HepG2 (cell line): ENCODE results near the gene LCAT. TPM values are rescaled to one million over a fixed set of nuclear protein-coding genes. Genes with fewer than 3 reads are reported as not detected.

Experiments used
- ATAC-seq: fragments of 200-7000 bp; cut with Tn5 transposase; 3 replicates; pipeline ENCODE4 v1.9.1; 2020; ENCODE audit warnings: mild to moderate bottlenecking, moderate library complexity
- BruUV-seq: library from RNA; stranded (reverse); fragments of 400-500 nt; replicated peaks from 2 replicates; lab custom pipeline; 2021; lab: Mats Ljungman, UMichigan
- CTCF ChIA-PET: fragments of 300-600 bp; formaldehyde crosslinking; extraction: SDS; loops from one replicate; lab custom pipeline; 2021; ENCODE audit warnings: low total read pairs, inconsistent platforms, low intra/inter-chr PET ratio; lab: Yijun Ruan, JAX
- POLR2A ChIA-PET: fragments of 350-600 bp; sonication (Branson Sonifier 250); formaldehyde crosslinking; loops from one replicate; lab custom pipeline; 2020; ENCODE audit warnings: antibody characterized with exemption, inconsistent platforms; lab: Yijun Ruan, JAX
- DNase-seq: peaks from one replicate; pipeline ENCODE4 v3.0.0-alpha.2; 2015; ENCODE audit warnings: low spot score
- FAIRE-seq: peaks from 3 replicates; lab custom pipeline; 2011; peaks lifted over from hg19 to GRCh38; lab: Jason Lieb, UNC
- H2AFZ ChIP-seq: one replicate; pipeline ENCODE4 v1.6.1; 2011; ENCODE audit warnings: low read length, inconsistent platforms
- H3K27ac ChIP-seq: fragments of 300-600 bp; 3 replicates; pipeline ENCODE4 v1.8.0; 2011; ENCODE audit warnings: mixed run types, mild to moderate bottlenecking, mixed read lengths, low read length, inconsistent platforms; ENCODE audit not compliant: insufficient read depth; ENCODE audit errors: extremely low read length
- H3K27me3 ChIP-seq, 2 experiments: fragments of 200-600 bp in 1 of 2; 2 replicates in 1 of 2; 3 replicates in 1 of 2; pipeline versions ENCODE4 v1.6.0 to v1.8.0; 2011; ENCODE audit warnings: low read length in 2 of 2, mild to moderate bottlenecking in 2 of 2, moderate library complexity in 2 of 2, inconsistent platforms in 1 of 2; ENCODE audit not compliant: insufficient read depth in 2 of 2, control insufficient read depth in 1 of 2
- H3K36me3 ChIP-seq, 2 experiments: fragments of 200-600 bp in 1 of 2; replicated peaks in 1 of 2; 2 replicates in 1 of 2; 3 replicates in 1 of 2; pipeline versions ENCODE4 v1.5.1 to v1.8.0; 2011; ENCODE audit warnings: low read length in 2 of 2, inconsistent platforms in 1 of 2; ENCODE audit not compliant: insufficient read depth in 2 of 2, control insufficient read depth in 1 of 2
- H3K4me1 ChIP-seq: 2 replicates; pipeline ENCODE4 v1.5.1; 2012; ENCODE audit warnings: low read length, inconsistent platforms; ENCODE audit not compliant: insufficient read depth
- H3K4me2 ChIP-seq: 2 replicates; pipeline ENCODE4 v1.6.0; 2011; ENCODE audit warnings: low read depth, low read length, inconsistent platforms
- H3K4me3 ChIP-seq, 3 experiments: fragments of 200-600 bp in 1 of 3; sonication (generic), shearing (Covaris generic) in 1 of 3; replicated peaks in 1 of 3; 2 replicates each; pipeline ENCODE4 v1.5.1; 2011 to 2016; ENCODE audit warnings: low read length in 3 of 3, inconsistent platforms in 2 of 3, low read depth in 2 of 3, mild to moderate bottlenecking in 2 of 3, control low read depth in 1 of 3, mixed read lengths in 1 of 3; ENCODE audit not compliant: insufficient read depth in 1 of 3
- H3K79me2 ChIP-seq: one replicate; pipeline ENCODE4 v1.6.1; 2011; ENCODE audit warnings: low read length, inconsistent platforms; ENCODE audit not compliant: insufficient read depth
- H3K9ac ChIP-seq: 2 replicates; pipeline ENCODE4 v1.6.0; 2011; ENCODE audit warnings: mild to moderate bottlenecking, low read depth, low read length, inconsistent platforms; ENCODE audit not compliant: insufficient read depth
- H3K9me3 ChIP-seq: 2 replicates; pipeline ENCODE4 v1.5.1; 2012; ENCODE audit warnings: mild to moderate bottlenecking, low read length
- H4K20me1 ChIP-seq: 2 replicates; pipeline ENCODE4 v1.6.0; 2011; ENCODE audit warnings: inconsistent platforms, mild to moderate bottlenecking, low read length, moderate library complexity; ENCODE audit not compliant: insufficient read depth
- GLI4 ChIP-seq: sonication (generic); formaldehyde crosslinking; IDR thresholded peaks from 2 replicates; pipeline ENCODE4 v1.5.1; 2020; ENCODE audit warnings: missing genetic modification reagents, mild to moderate bottlenecking, moderate library complexity, borderline replicate concordance
- JARID2 ChIP-seq: sonication (generic); formaldehyde crosslinking; IDR thresholded peaks from 2 replicates; pipeline ENCODE4 v1.8.1; 2023; ENCODE audit warnings: missing genetic modification reagents, inconsistent platforms; ENCODE audit not compliant: insufficient replicate concordance
- KDM5A ChIP-seq: fragments of 200-600 bp; sonication (generic); IDR thresholded peaks from 2 replicates; pipeline ENCODE4 v1.7.0; 2018; ENCODE audit warnings: antibody characterized with exemption, mild to moderate bottlenecking, low read length, borderline replicate concordance
- KDM6A ChIP-seq: IDR thresholded peaks from 2 replicates; pipeline ENCODE4 v1.6.1; 2016; ENCODE audit warnings: low read depth
- KLF11 ChIP-seq: IDR thresholded peaks from 2 replicates; pipeline ENCODE4 v1.6.1; 2016; ENCODE audit warnings: missing compliant biosample characterization
- MAF1 ChIP-seq: sonication (generic); formaldehyde crosslinking; IDR thresholded peaks from 2 replicates; pipeline ENCODE4 v1.5.0; 2020; ENCODE audit warnings: missing genetic modification reagents, borderline replicate concordance
- NCOA1 ChIP-seq: sonication (generic); formaldehyde crosslinking; IDR thresholded peaks from 2 replicates; pipeline ENCODE4 v1.9.0; 2021; ENCODE audit warnings: missing genetic modification reagents
- PHF5A ChIP-seq: IDR thresholded peaks from one replicate; pipeline ENCODE4 v1.6.1; 2018; ENCODE audit warnings: low read depth, missing genetic modification reagents; ENCODE audit not compliant: unreplicated experiment
- RFXAP ChIP-seq: sonication (generic); formaldehyde crosslinking; IDR thresholded peaks from 2 replicates; pipeline ENCODE4 v1.4.0; 2020; ENCODE audit warnings: missing genetic modification reagents, borderline replicate concordance
- SKI ChIP-seq: fragments of 450-650 bp; IDR thresholded peaks from one replicate; pipeline ENCODE4 v1.6.1; 2018; ENCODE audit warnings: mild to moderate bottlenecking; ENCODE audit not compliant: partially characterized antibody
- TARDBP ChIP-seq: sonication (generic); formaldehyde crosslinking; IDR thresholded peaks from 2 replicates; pipeline ENCODE4 v1.8.0; 2022; ENCODE audit warnings: mild to moderate bottlenecking, missing genetic modification reagents
- ZBTB7A ChIP-seq: sonication (generic); formaldehyde crosslinking; IDR thresholded peaks from 2 replicates; pipeline ENCODE4 v1.8.0; 2022; ENCODE audit warnings: mild to moderate bottlenecking, missing genetic modification reagents
- ZKSCAN5 ChIP-seq: sonication (generic); formaldehyde crosslinking; IDR thresholded peaks from 2 replicates; pipeline ENCODE4 v1.5.1; 2020; ENCODE audit warnings: mild to moderate bottlenecking, missing genetic modification reagents
- ZMYM4 ChIP-seq: sonication (generic); formaldehyde crosslinking; IDR thresholded peaks from 2 replicates; pipeline ENCODE4 v1.8.1; 2023; ENCODE audit warnings: mild to moderate bottlenecking, missing genetic modification reagents
- ZNF30 ChIP-seq: sonication (generic); formaldehyde crosslinking; IDR thresholded peaks from 2 replicates; pipeline ENCODE4 v1.5.0; 2020; ENCODE audit warnings: mild to moderate bottlenecking, missing genetic modification reagents
- ZNF615 ChIP-seq: sonication (generic); formaldehyde crosslinking; IDR thresholded peaks from 2 replicates; pipeline ENCODE4 v1.5.0; 2020; ENCODE audit warnings: mild to moderate bottlenecking, missing genetic modification reagents, borderline replicate concordance
- ZNF672 ChIP-seq: sonication (generic); formaldehyde crosslinking; IDR thresholded peaks from 2 replicates; pipeline ENCODE4 v1.8.1; 2022; ENCODE audit warnings: missing genetic modification reagents
- ZNF703 ChIP-seq: sonication (generic); formaldehyde crosslinking; IDR thresholded peaks from 2 replicates; pipeline ENCODE4 v1.5.1; 2020; ENCODE audit warnings: missing genetic modification reagents, mild to moderate bottlenecking, moderate library complexity, borderline replicate concordance
- ZNF773 ChIP-seq: sonication (generic); formaldehyde crosslinking; IDR thresholded peaks from 2 replicates; pipeline ENCODE4 v1.4.0; 2020; ENCODE audit warnings: missing genetic modification reagents, borderline replicate concordance
- ZNF777 ChIP-seq: sonication (generic); formaldehyde crosslinking; IDR thresholded peaks from 2 replicates; pipeline ENCODE4 v1.4.0; 2020; ENCODE audit warnings: missing genetic modification reagents
- WGBS: methylation state at CpG from one replicate; pipeline ENCODE4 v1.1.6; 2017; ENCODE audit warnings: low lambda C conversion rate; 5-methylcytosine and 5-hydroxymethylcytosine counted together
- in situ Hi-C: cut with HindIII; loops from 2 replicates; pipeline ENCODE4 v1.10.0; 2017; ENCODE audit warnings: low pct_unique_long_range_greater_than_20kb; ENCODE audit not compliant: extremely low pct_ligation_motif_present
- intact Hi-C: fragments of 100-400 bp; cut with micrococcal nuclease; formaldehyde crosslinking; loops from one replicate; pipeline ENCODE4 v1.10.0; 2022; ENCODE audit not compliant: unreplicated experiment
- polyA plus RNA-seq, 8 experiments: library from polyadenylated mRNA; depleted of rRNA in 3 of 8; stranded (reverse) in 7 of 8; unstranded in 1 of 8; fragments of >200 nt; fragmentation: Illumina TruSeq in 4 of 8; extraction: Trizol in 4 of 8; gene quantifications; 2 replicates each; pipeline versions ENCODE4 v1.2.1 to v1.2.3, GENCODE V29; 2011 to 2016; ENCODE audit warnings: low read depth in 4 of 8, missing spikeins in 1 of 8, mixed read lengths in 1 of 8; ENCODE audit not compliant: insufficient read depth in 1 of 8
- total RNA-seq, 5 experiments: library from RNA; depleted of rRNA; stranded (reverse); fragments of >200 nt; fragmentation: Illumina TruSeq; extraction: Trizol; gene quantifications; 2 replicates each; pipeline ENCODE4 v1.2.3, GENCODE V29; 2016; ENCODE audit warnings: low read depth in 1 of 5
- TF ChIP-seq, protein P1 (sequence below): IDR thresholded peaks from 2 replicates; pipeline ENCODE4 v1.6.1; 2012; ENCODE audit warnings: low read depth, low read length, improper control_type of control experiment
- TF ChIP-seq, protein P2 (sequence below): sonication (generic); formaldehyde crosslinking; IDR thresholded peaks from 2 replicates; pipeline ENCODE4 v1.8.1; 2023; ENCODE audit warnings: mild to moderate bottlenecking, missing genetic modification reagents, borderline replicate concordance
- TF ChIP-seq, protein P3 (sequence below): sonication (generic); formaldehyde crosslinking; IDR thresholded peaks from 2 replicates; pipeline ENCODE4 v1.5.0; 2020; ENCODE audit warnings: missing genetic modification reagents, mild to moderate bottlenecking, borderline replicate concordance

LCAT gene
- total and polyA plus RNA-seq, 2 of the 13 experiments (the other 11 are each of a cell fraction or from before 2014, with no cell fraction given), result 36.1 to 38.9 TPM

DNA sequence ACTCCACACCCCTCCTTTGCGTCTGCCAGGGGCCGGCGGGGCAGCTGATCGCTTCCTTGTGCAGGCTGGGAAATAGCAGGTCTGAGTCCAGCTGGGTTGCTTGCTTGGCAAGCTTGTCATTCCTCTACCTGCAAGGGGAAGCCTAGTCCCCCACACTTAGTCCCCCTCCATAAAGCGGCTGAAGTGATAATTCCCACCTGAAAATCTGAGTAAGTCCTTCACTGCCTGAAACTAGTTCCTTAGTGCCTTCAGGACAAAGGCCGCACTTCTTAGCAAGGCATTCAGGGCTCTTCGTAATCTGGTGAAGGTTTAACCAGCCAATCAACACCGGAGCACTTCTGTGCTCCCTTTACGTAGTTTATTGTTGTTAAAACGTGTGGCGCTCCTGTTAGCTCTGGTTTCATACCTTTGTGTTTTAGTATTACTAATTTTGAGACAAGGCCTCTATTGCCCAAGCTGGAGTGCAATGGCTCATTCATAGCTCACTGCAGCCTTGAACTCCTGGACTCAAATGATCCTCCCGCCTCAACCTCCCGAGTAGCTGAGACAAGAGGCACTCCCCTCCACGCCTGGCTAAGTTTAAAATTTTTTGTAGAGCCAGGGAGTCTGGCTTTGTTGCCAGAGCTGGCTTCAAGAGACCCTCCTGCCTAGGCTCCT is 50.0 kb downstream of the LCAT start:
- Histone ChIP-seq H3K9me3 (no peaks in the 10 kb centered on the region), H3K36me3 (no peaks in the 10 kb centered on the region), H3K4me2 (peak overlapping the region; percentile 86), H2AFZ (no peak overlapping the region), H3K4me3 (peak overlapping the region; percentile 93 to 99 (median 98)), H3K27ac (peak overlapping the region; percentile 90), H3K79me2 (peaks cover 40% of the 10 kb centered on the region), H3K4me1 (peaks cover 51% of the 10 kb centered on the region), H4K20me1 (peaks cover 7% of the 10 kb centered on the region; the same call in 1 of the 2 replicates), H3K9ac (peak overlapping the region; percentile 99), H3K27me3 (no peaks in the 10 kb centered on the region; a peak in 1 of 5 replicates)
- peak; percentile 34 for ATAC-seq
- CTCF ChIA-PET, result interaction anchor here (1.1 kb wide), 1 partner anchor 35 kb away, joined by 3 read pairs; no protein-coding TSS in a partner anchor
- peak; percentile 60 for DNase-seq
- FAIRE-seq, result peak; percentile 63
- in situ Hi-C loops (no loop called here), intact Hi-C loops (loop anchor here (1.0 to 2.0 kb wide), 2 partner anchors 20 to 35 kb away; no protein-coding TSS in a partner anchor)
- BruUV-seq, result TSS peak; percentile 66
- POLR2A ChIA-PET, result interaction anchor here (1.0 to 3.0 kb wide), 7 partner anchors 11 to 87 kb away, joined by 3 to 32 read pairs (median 4); partner anchors contain the start of genes CTRL, EDC4, NRN1L and RANBP10
- WGBS, result 1% methylated on average over 14 of the region's 14 CpGs
- TF ChIP-seq ZNF30, result 0 out of 2 replicates have a peak, but pooled peaks have one; percentile 12
- no peak for TF ChIP-seq ZKSCAN5
- 0 out of 2 replicates have a peak, but pooled peaks have one; percentile 17 for TF ChIP-seq ZMYM4 (CRISPR knock-in tag)
- no peak for TF ChIP-seq ZNF615 (CRISPR knock-in tag)
- TF ChIP-seq ZNF777, result no peak
- no peak; the same call in 1 of the 2 replicates for TF ChIP-seq KDM5A
- TF ChIP-seq SKI, result no peak
- TF ChIP-seq KDM6A (CRISPR knock-in tag), result no peak
- 0 out of 2 replicates have a peak, but pooled peaks have one; percentile 1 for TF ChIP-seq MAF1 (CRISPR knock-in tag)
- TF ChIP-seq ZBTB7A (CRISPR knock-in tag), result no peak
- TF ChIP-seq ZNF672, result no peak
- TF ChIP-seq, protein P1, sequence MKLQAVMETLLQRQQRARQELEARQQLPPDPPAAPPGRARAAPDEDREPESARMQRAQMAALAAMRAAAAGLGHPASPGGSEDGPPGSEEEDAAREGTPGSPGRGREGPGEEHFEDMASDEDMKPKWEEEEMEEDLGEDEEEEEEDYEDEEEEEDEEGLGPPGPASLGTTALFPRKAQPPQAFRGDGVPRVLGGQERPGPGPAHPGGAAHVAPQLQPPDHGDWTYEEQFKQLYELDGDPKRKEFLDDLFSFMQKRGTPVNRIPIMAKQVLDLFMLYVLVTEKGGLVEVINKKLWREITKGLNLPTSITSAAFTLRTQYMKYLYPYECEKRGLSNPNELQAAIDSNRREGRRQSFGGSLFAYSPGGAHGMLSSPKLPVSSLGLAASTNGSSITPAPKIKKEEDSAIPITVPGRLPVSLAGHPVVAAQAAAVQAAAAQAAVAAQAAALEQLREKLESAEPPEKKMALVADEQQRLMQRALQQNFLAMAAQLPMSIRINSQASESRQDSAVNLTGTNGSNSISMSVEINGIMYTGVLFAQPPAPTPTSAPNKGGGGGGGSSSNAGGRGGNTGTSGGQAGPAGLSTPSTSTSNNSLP, result no peak
- TF ChIP-seq PHF5A (CRISPR knock-in tag), result no peak
- 0 out of 2 replicates have a peak, but pooled peaks have one; percentile 30 for TF ChIP-seq GLI4
- TF ChIP-seq JARID2 (CRISPR knock-in tag), result no peak
- no peak for TF ChIP-seq NCOA1 (CRISPR knock-in tag)
- TF ChIP-seq ZNF703 (CRISPR knock-in tag), result peak; percentile 81; the same call in 1 of the 2 replicates
- TF ChIP-seq, protein P2, sequence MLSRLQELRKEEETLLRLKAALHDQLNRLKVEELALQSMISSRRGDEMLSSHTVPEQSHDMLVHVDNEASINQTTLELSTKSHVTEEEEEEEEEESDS (CRISPR knock-in tag), result 0 out of 2 replicates have a peak, but pooled peaks have one; percentile 6
- no peak for TF ChIP-seq RFXAP (CRISPR knock-in tag)
- TF ChIP-seq, protein P3, sequence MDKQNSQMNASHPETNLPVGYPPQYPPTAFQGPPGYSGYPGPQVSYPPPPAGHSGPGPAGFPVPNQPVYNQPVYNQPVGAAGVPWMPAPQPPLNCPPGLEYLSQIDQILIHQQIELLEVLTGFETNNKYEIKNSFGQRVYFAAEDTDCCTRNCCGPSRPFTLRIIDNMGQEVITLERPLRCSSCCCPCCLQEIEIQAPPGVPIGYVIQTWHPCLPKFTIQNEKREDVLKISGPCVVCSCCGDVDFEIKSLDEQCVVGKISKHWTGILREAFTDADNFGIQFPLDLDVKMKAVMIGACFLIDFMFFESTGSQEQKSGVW (CRISPR knock-in tag), result no peak
- TF ChIP-seq ZNF773 (CRISPR knock-in tag), result no peak
- 0 out of 2 replicates have a peak, but pooled peaks have one; percentile 9 for TF ChIP-seq TARDBP (CRISPR knock-in tag)
- no peak for TF ChIP-seq KLF11 (CRISPR knock-in tag)
